DOHH2 (cell line): Measurements from ENCODE around the gene NCAM1.

Source experiments
- H3F3A ChIP-seq: fragments of 200-600 bp; sonication (generic), shearing (Covaris generic); 2 replicates; pipeline ENCODE4 v1.6.0; 2016; ENCODE audit warnings: antibody characterized with exemption, mild to moderate bottlenecking; ENCODE audit not compliant: control insufficient read depth, insufficient read depth
- H3K27ac ChIP-seq: fragments of 200-600 bp; sonication (generic); 2 replicates; pipeline ENCODE4 v1.5.1; 2014; ENCODE audit warnings: low read depth, mild to moderate bottlenecking, low read length, moderate library complexity
- H3K27me3 ChIP-seq: fragments of 200-600 bp; sonication (generic); 2 replicates; pipeline ENCODE4 v1.6.1; 2014; ENCODE audit warnings: mild to moderate bottlenecking, low read length, mixed read lengths; ENCODE audit not compliant: control insufficient read depth
- H3K36me3 ChIP-seq: fragments of 200-600 bp; sonication (generic); 2 replicates; pipeline ENCODE4 v1.6.1; 2014; ENCODE audit warnings: mild to moderate bottlenecking, low read length, moderate library complexity, mixed read lengths; ENCODE audit not compliant: control insufficient read depth
- H3K4me1 ChIP-seq: fragments of 200-600 bp; sonication (generic); 2 replicates; pipeline ENCODE4 v1.6.1; 2014; ENCODE audit warnings: mild to moderate bottlenecking, low read length, mixed read lengths; ENCODE audit not compliant: control insufficient read depth
- H3K4me2 ChIP-seq: fragments of 200-600 bp; sonication (generic); 2 replicates; pipeline ENCODE4 v1.6.0; 2014; ENCODE audit warnings: mild to moderate bottlenecking, low read length, moderate library complexity
- H3K4me3 ChIP-seq: fragments of 200-600 bp; sonication (generic); 2 replicates; pipeline ENCODE4 v1.5.1; 2014; ENCODE audit warnings: mild to moderate bottlenecking, low read length, mixed read lengths
- H3K79me2 ChIP-seq: fragments of 200-600 bp; sonication (generic); 2 replicates; pipeline ENCODE4 v1.6.1; 2014; ENCODE audit warnings: mild to moderate bottlenecking, low read length, mixed read lengths; ENCODE audit not compliant: control insufficient read depth
- H3K9me2 ChIP-seq: fragments of 200-600 bp; sonication (generic); replicated peaks from 2 replicates; pipeline ENCODE4 v1.6.1; 2014; ENCODE audit warnings: mild to moderate bottlenecking, low read length, mixed read lengths; ENCODE audit not compliant: control insufficient read depth
- H3K9me3 ChIP-seq: fragments of 200-600 bp; sonication (generic); 2 replicates; pipeline ENCODE4 v1.6.1; 2014; ENCODE audit warnings: antibody characterized with exemption, low read length, mixed read lengths; ENCODE audit not compliant: control insufficient read depth, insufficient read depth
- H4K20me1 ChIP-seq: fragments of 200-600 bp; sonication (generic); 2 replicates; pipeline ENCODE4 v1.6.0; 2014; ENCODE audit warnings: low read depth, mild to moderate bottlenecking, antibody characterized with exemption, low read length, moderate library complexity; ENCODE audit not compliant: control insufficient read depth, insufficient read depth
- EZH2phosphoT487 ChIP-seq: fragments of 200-600 bp; sonication (generic); IDR thresholded peaks from 2 replicates; pipeline ENCODE4 v1.6.1; 2017; ENCODE audit warnings: borderline replicate concordance, mild to moderate bottlenecking, antibody characterized with exemption, low read length, moderate library complexity, mixed read lengths
- TF ChIP-seq, protein P1 (sequence below): fragments of 200-600 bp; sonication (generic); IDR thresholded peaks from one replicate; pipeline ENCODE4 v1.5.1; 2014; ENCODE audit warnings: antibody characterized with exemption, mild to moderate bottlenecking, low read depth, low read length; ENCODE audit not compliant: poor library complexity, severe bottlenecking

NCAM1 gene

GRCh38 chr11:112946866-112947265, 14.4 kb upstream of the NCAM1 start:
- H3K4me1 ChIP-seq = no peaks in the 10 kb centered on the region
- H3K27me3 ChIP-seq = no peaks in the 10 kb centered on the region
- H3K4me2 ChIP-seq = no peak overlapping the region
- H4K20me1 ChIP-seq = no peaks in the 10 kb centered on the region
- no peaks in the 10 kb centered on the region for H3K9me2 ChIP-seq
- no peaks in the 10 kb centered on the region for H3F3A ChIP-seq
- no peaks in the 10 kb centered on the region for H3K36me3 ChIP-seq
- no peak overlapping the region for H3K27ac ChIP-seq
- no peaks in the 10 kb centered on the region for H3K9me3 ChIP-seq
- H3K4me3 ChIP-seq = no peak overlapping the region
- TF ChIP-seq, protein P1, sequence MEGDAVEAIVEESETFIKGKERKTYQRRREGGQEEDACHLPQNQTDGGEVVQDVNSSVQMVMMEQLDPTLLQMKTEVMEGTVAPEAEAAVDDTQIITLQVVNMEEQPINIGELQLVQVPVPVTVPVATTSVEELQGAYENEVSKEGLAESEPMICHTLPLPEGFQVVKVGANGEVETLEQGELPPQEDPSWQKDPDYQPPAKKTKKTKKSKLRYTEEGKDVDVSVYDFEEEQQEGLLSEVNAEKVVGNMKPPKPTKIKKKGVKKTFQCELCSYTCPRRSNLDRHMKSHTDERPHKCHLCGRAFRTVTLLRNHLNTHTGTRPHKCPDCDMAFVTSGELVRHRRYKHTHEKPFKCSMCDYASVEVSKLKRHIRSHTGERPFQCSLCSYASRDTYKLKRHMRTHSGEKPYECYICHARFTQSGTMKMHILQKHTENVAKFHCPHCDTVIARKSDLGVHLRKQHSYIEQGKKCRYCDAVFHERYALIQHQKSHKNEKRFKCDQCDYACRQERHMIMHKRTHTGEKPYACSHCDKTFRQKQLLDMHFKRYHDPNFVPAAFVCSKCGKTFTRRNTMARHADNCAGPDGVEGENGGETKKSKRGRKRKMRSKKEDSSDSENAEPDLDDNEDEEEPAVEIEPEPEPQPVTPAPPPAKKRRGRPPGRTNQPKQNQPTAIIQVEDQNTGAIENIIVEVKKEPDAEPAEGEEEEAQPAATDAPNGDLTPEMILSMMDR = no peak
- no peak for TF ChIP-seq EZH2phosphoT487
- H3K79me2 ChIP-seq = no peaks in the 10 kb centered on the region

- H3F3A ChIP-seq = no peaks in the 10 kb centered on the region
- H3K27ac ChIP-seq = no peak overlapping the region
- TF ChIP-seq, protein P1 = no peak
- no peak for TF ChIP-seq EZH2phosphoT487
- no peaks in the 10 kb centered on the region for H3K79me2 ChIP-seq
- H3K9me2 ChIP-seq = no peaks in the 10 kb centered on the region
- H3K4me2 ChIP-seq = no peak overlapping the region
- no peaks in the 10 kb centered on the region for H3K4me1 ChIP-seq
- H3K9me3 ChIP-seq = no peaks in the 10 kb centered on the region
- H3K27me3 ChIP-seq = no peaks in the 10 kb centered on the region
- no peaks in the 10 kb centered on the region for H4K20me1 ChIP-seq
- no peaks in the 10 kb centered on the region for H3K36me3 ChIP-seq
- H3K4me3 ChIP-seq = no peak overlapping the region
Measured at GRCh38 chr11:112949781-112950575, 11.2 kb upstream of the NCAM1 start.

- Histone ChIP-seq H3K36me3 (no peaks in the 10 kb centered on the region), H3K9me3 (no peaks in the 10 kb centered on the region), H3K9me2 (no peaks in the 10 kb centered on the region), H3F3A (no peaks in the 10 kb centered on the region), H3K4me3 (no peak overlapping the region), H3K4me2 (no peak overlapping the region), H4K20me1 (no peaks in the 10 kb centered on the region), H3K79me2 (no peaks in the 10 kb centered on the region), H3K27ac (no peak overlapping the region), H3K27me3 (peaks cover 21% of the 10 kb centered on the region), H3K4me1 (peaks cover 3% of the 10 kb centered on the region; the same call in 1 of the 2 replicates)
- no peak for TF ChIP-seq EZH2phosphoT487
- TF ChIP-seq, protein P1 = no peak
Measured at GRCh38 chr11:112958670-112959069, 2.5 kb upstream of the NCAM1 start.
